ENCODE measurements around the gene ROBO1.

ROBO1 gene

GRCh38 chr3:78863306-78864203 lies 904.2 kb downstream of the ROBO1 start:
- peak; percentile 72 for DNase-seq

DNA sequence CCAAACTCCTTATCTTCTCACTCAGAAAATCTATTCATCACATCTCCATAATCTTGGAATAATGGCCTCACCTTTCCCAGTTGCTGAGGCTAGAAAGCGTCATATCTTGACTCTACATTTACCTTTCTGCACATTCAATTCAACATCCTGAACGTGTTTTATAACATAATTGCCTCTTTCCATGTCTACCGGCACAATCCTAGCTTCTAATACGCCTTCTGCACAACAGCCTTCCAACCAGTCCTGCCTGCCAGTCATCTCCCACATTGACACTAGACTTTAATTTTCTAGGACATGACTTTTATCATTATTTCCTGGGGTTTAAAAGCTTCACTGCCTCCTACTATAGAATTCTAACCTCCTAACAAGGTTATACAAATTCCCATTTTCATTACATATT lies 906.6 kb downstream of the ROBO1 start:
- DNase-seq, result no peak

DNA sequence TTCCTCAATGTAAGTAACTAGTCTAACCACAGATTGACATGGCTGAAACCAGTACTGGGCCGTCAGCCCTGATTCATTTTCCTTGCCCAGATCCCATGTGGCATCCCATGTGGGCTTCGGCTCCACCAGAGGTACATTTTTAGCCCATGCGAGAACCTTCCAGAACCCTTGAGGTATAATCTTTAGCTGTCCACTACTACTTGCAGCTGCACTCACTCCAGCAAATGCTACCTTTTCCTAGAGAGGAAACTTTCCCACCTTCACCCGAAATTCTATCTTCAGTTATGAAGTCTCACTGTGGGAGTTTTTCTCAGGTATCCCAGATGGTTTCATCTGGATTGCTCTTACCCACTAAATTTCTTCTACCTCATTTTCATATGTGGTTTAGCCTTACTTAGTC lies 907.2 kb downstream of the ROBO1 start:
- no peak for DNase-seq

DNA sequence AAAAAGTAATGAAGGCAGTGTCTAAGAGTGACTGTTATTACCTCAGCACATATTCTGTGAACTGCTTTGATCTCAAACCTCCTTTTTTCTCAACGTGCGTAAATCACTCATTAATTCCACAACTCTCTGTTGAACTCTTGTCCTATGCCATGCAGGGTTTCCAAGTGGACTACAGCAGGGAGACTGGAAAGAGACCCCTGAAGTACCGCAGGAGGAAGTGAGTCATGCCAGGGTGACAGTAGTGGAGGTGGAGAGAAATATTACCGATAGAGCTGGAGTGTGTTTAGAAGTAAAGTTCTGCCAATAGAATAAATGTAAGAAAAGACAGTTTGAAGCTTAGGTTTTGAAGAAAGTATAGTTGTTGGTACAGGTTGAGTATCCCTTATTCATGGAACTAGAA lies 908.9 kb downstream of the ROBO1 start:
- DNase-seq, result no peak

- no peak for DNase-seq
Measured at GRCh38 chr3:78858174-78858573, 909.6 kb downstream of the ROBO1 start.

DNA sequence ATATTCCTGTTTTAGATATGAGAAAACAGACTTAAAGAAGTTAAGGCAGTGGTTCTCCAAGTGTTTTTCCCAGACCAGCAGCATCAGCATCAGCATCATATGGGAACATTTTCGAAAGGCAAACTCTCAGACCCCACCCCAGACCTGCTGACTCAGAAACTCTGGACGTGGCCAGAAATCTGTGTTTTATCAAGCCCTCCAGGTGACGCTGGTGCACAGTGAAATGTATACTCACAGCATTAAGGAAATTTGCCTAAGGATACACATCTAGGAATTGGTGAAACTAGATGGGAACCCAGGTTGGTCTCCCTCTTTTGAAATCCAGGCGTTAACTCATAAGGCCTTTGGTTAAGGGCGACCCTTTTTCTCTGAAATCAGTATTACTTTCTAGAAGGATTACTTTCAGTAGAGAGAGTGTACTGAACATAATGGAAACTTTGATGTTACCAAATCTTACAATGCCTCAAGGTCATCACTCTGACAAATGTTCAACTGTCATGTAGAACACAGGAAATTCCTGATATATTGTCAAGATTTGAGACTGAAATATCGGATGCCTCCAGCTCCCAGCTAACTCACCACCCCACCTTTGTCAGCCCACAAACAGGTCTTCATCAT lies 910.2 kb downstream of the ROBO1 start:
- DNase-seq, result no peak

GRCh38 chr3:78856164-78856563 lies 911.6 kb downstream of the ROBO1 start:
- no peak for DNase-seq

- DNase-seq, result no peak
Measured at GRCh38 chr3:78855190-78855589, 912.6 kb downstream of the ROBO1 start.

- DNase-seq, result no peak
Measured at GRCh38 chr3:78848392-78849288, 919.2 kb downstream of the ROBO1 start.

- DNase-seq, result no peak
Measured at GRCh38 chr3:78847603-78848002, 920.2 kb downstream of the ROBO1 start.

- no peak for DNase-seq
Measured at GRCh38 chr3:78847203-78847602, 920.6 kb downstream of the ROBO1 start.

DNA sequence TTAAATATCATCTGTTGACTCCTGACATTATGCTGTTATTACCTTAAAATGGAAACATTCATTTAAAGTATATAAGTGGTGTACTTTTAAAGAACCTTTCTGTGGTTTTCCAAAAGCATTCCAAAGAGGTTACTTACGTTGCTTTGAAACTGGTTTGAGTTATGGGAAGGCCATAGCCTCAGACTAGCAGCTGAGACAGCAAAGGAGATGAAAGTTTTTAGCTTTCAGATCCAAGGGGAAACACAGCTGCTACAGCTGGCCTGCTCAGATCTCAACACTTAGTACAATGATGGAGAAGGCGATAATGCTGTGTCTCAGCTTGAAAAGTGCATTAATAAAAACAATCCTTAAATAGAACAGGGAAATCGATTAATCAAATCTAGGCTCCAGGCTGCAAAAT lies 921.1 kb downstream of the ROBO1 start:
- peak; percentile 64 for DNase-seq

GRCh38 chr3:78845605-78846004 lies 922.2 kb downstream of the ROBO1 start:
- DNase-seq, result peak; percentile 28

- no peak for DNase-seq
Measured at GRCh38 chr3:78844307-78844706, 923.5 kb downstream of the ROBO1 start.

- no peak for DNase-seq
Measured at GRCh38 chr3:78839693-78840092, 928.1 kb downstream of the ROBO1 start.

- no peak for DNase-seq
Measured at GRCh38 chr3:78838362-78838761, 929.4 kb downstream of the ROBO1 start.

GRCh38 chr3:78834910-78835309 lies 932.9 kb downstream of the ROBO1 start:
- no peak for DNase-seq

- no peak for DNase-seq
Measured at GRCh38 chr3:78832785-78833204, 935.0 kb downstream of the ROBO1 start.

DNA sequence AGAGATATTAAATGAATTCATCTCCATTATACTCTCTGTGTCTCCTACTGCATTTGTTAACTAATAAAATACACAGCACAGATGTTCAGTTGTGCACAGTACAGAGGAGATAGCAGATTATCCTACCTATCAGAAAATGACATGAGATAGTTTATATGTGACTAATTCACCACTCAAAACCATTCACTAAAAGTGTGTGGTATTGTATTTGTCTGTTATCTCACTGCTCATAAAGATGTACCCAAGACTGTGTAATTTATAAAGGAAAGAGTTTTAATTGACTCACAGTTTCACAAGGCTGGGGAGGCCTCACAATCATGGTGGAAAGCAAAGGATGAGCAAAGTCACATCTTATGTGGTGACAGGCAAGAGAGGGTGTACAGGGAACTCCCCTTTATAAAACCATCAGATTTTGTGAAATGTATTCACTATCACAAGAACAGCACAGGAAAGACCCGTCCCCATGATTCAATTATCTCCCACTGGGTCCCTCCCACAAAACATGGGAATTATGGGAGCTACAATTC lies 936.3 kb downstream of the ROBO1 start:
- DNase-seq, result no peak

DNA sequence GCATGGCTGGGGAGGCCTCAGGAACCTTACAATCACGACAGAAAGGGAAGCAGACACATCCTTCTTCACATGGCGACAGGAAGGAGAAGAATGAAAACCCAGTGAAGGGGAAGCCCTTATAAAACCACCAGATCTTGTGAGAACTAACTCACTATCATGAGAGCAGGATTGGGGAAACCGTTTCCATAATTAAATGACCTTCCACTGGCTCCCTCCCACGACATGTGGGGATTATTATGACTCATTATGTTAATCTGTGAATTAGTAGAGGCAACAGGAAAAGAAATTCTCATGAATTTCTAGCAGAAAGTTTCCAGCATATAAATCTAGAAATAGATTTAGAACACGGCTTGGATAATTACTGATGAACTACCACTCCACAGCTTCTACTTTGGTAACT lies 937.3 kb downstream of the ROBO1 start:
- no peak for DNase-seq

- DNase-seq, result no peak
Measured at GRCh38 chr3:78827618-78828017, 940.2 kb downstream of the ROBO1 start.

- no peak for DNase-seq
Measured at GRCh38 chr3:78825858-78826215, 942.0 kb downstream of the ROBO1 start.

Measured in eye (tissue), 1 donor.